Suprapubic skin (tissue), 4 donors: ENCODE results near the gene UTP18. TPM values are rescaled to one million over a fixed set of nuclear protein-coding genes. Genes with fewer than 3 reads are reported as not detected.
"Not testable (repeated sequence)": the region's sequence is repeated elsewhere in the genome, so short reads cannot be mapped to it uniquely, and the experiment has no call there.

Experiments
- DNase-seq, 2 donors: peaks; one replicate each; pipeline ENCODE4 v3.0.0-alpha.2; 2019; ENCODE audit warnings: low spot score in 2 of 2
- H3K27ac ChIP-seq: fragments of 200-600 bp; sonication (generic); one replicate; pipeline ENCODE4 v1.5.1; 2019
- H3K27me3 ChIP-seq: fragments of 200-600 bp; sonication (generic); one replicate; pipeline ENCODE4 v1.5.1; 2019
- H3K36me3 ChIP-seq: fragments of 200-600 bp; sonication (generic); one replicate; pipeline ENCODE4 v1.5.1; 2019
- H3K4me1 ChIP-seq: fragments of 200-600 bp; sonication (generic); one replicate; pipeline ENCODE4 v1.5.1; 2019
- H3K4me3 ChIP-seq: fragments of 200-600 bp; sonication (generic); one replicate; pipeline ENCODE4 v1.5.1; 2019; ENCODE audit warnings: mild to moderate bottlenecking
- H3K9me3 ChIP-seq: fragments of 200-600 bp; sonication (generic); one replicate; pipeline ENCODE4 v1.5.1; 2019
- CTCF ChIP-seq, 2 donors: fragments of 200-600 bp in 1 of 2; fragments of 450-650 bp in 1 of 2; sonication (generic) in 1 of 2; IDR thresholded peaks; one replicate each; pipeline ENCODE4 v1.5.1; 2016 to 2019; ENCODE audit warnings: antibody characterized with exemption in 2 of 2, mild to moderate bottlenecking in 1 of 2, moderate library complexity in 1 of 2
- EP300 ChIP-seq: sonication (generic); formaldehyde crosslinking; IDR thresholded peaks from one replicate; pipeline ENCODE4 v1.6.1; 2017; ENCODE audit warnings: antibody characterized with exemption
- POLR2A ChIP-seq, 2 donors: fragments of 450-650 bp; IDR thresholded peaks; one replicate each; pipeline ENCODE4 v1.6.1; 2017; ENCODE audit warnings: antibody characterized with exemption in 2 of 2, mild to moderate bottlenecking in 2 of 2, moderate library complexity in 2 of 2
- POLR2AphosphoS5 ChIP-seq, 3 donors: sonication (generic); formaldehyde crosslinking; IDR thresholded peaks; one replicate each; pipeline ENCODE4 v1.6.1; 2017; ENCODE audit warnings: antibody characterized with exemption in 3 of 3
- WGBS: methylation state at CpG from one replicate; pipeline ENCODE4 v1.1.5; 2018; 5-methylcytosine and 5-hydroxymethylcytosine counted together
- total RNA-seq, 4 donors: library from RNA; depleted of rRNA; stranded (reverse); fragments of >200 nt; gene quantifications; one replicate each; pipeline ENCODE4 v1.1.0, GENCODE V29; 2016

Gene UTP18
- 10 to 100 TPM; 26.5 to 49.6 (median 45.1) TPM for total RNA-seq

DNA sequence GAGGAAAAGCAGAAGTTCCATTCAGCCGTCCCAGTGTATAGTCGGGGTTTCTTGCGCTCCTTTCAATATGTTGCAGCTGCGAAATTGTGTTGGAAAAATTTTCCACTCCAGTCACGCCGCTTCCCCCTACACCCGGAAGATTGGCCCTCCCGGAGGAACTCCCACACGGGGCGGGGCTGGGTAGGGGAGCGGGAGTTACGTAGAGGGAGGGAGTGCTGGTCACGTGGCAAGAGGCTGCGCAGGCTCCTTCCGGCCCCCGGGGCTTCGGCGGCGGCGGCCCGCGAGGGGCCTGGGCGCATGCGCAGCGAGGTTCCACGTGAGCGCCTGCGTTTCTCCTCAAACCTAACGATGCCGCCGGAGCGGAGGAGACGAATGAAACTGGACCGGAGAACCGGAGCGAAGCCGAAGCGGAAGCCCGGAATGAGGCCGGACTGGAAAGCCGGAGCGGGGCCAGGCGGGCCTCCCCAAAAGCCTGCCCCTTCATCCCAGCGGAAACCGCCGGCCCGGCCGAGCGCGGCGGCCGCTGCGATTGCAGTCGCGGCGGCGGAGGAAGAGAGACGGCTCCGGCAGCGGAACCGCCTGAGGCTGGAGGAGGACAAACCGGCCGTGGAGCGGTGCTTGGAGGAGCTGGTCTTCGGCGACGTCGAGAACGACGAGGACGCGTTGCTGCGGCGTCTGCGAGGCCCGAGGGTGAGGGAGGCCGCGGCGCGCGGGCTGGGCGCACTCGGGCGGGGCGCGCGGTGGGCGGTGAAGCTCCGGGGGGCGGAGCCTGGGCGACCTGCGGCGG lies at the start of gene UTP18:
TSS of gene UTP18 (plus strand) at position 310 of the 787 bp plus-strand sequence. CDS start at position 349, 39 bp downstream.
- H3K4me1 ChIP-seq = peaks cover 60% of the 10 kb centered on the region
- H3K9me3 ChIP-seq = no peaks in the 10 kb centered on the region
- peak; percentile 98 for DNase-seq
- TF ChIP-seq CTCF (IDR thresholded peaks at IDR 0.05) = no peak
- TF ChIP-seq POLR2AphosphoS5 (IDR thresholded peaks at IDR 0.05) = peak in 2 of 3 donors; percentile 62 to 93
- TF ChIP-seq POLR2A (IDR thresholded peaks at IDR 0.05) = peak; percentile 36 to 53
- no peak for TF ChIP-seq EP300
- peaks cover 8% of the 10 kb centered on the region for H3K36me3 ChIP-seq
- H3K27ac ChIP-seq = peak within 1 kb of the TSS; percentile 99
- peak within 1 kb of the TSS; percentile 72 for H3K4me3 ChIP-seq
- no peaks in the 10 kb centered on the region for H3K27me3 ChIP-seq
- under 1% methylated on average over 58 of the region's 93 CpGs for WGBS

GRCh38 chr17:51214920-51215319 lies 45.4 kb upstream of the UTP18 start:
- H3K27ac ChIP-seq = no peak overlapping the region
- H3K27me3 ChIP-seq = no peaks in the 10 kb centered on the region
- no peaks in the 10 kb centered on the region for H3K9me3 ChIP-seq
- H3K4me3 ChIP-seq = no peak overlapping the region
- DNase-seq = no peak
- H3K4me1 ChIP-seq = no peaks in the 10 kb centered on the region
- no peak for TF ChIP-seq EP300
- no peak for TF ChIP-seq CTCF (IDR thresholded peaks at IDR 0.05)
- no peak for TF ChIP-seq POLR2A (IDR thresholded peaks at IDR 0.05)
- no peak for TF ChIP-seq POLR2AphosphoS5 (IDR thresholded peaks at IDR 0.05)
- H3K36me3 ChIP-seq = peaks cover 81% of the 10 kb centered on the region
- 94% methylated on average over 1 of the region's 1 CpG for WGBS

- Histone ChIP-seq H3K9me3 (no peaks in the 10 kb centered on the region), H3K27ac (no peak overlapping the region), H3K4me3 (no peak overlapping the region), H3K4me1 (no peaks in the 10 kb centered on the region), H3K36me3 (peaks cover 75% of the 10 kb centered on the region), H3K27me3 (no peaks in the 10 kb centered on the region)
- DNase-seq = no peak
- TF ChIP-seq CTCF (IDR thresholded peaks at IDR 0.05) = no peak
- no peak for TF ChIP-seq POLR2A (IDR thresholded peaks at IDR 0.05)
- no peak for TF ChIP-seq POLR2AphosphoS5 (IDR thresholded peaks at IDR 0.05)
- TF ChIP-seq EP300 = no peak
- WGBS = 100% methylated on average over 1 of the region's 1 CpG
Observed at GRCh38 chr17:51217946-51218345, 42.4 kb upstream of the UTP18 start.

DNA sequence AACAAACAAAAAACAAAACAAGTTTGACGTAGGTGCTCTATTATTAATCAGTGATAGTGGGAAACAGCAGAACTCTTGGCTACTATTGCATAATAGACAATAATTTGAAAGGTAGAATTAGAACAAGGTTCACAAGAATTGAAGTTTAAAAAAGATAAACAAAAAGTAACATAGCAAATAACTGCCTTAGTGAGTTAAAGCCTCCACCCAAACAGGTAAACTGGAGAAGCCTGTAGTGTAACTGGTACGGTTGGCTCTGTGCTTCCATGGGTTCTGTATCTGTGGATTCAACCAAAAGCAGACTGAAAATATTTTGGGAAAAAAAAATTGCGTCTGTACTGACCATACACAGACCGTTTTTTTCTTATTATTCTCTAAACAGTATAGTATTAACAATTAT lies 39.0 kb upstream of the UTP18 start:
- DNase-seq = no peak
- no peak overlapping the region for H3K4me3 ChIP-seq
- no peaks in the 10 kb centered on the region for H3K9me3 ChIP-seq
- 86% methylated on average over 4 of the region's 4 CpGs for WGBS
- no peak overlapping the region for H3K27ac ChIP-seq
- H3K4me1 ChIP-seq = peaks cover 26% of the 10 kb centered on the region
- TF ChIP-seq CTCF (IDR thresholded peaks at IDR 0.05) (no peak), POLR2A (IDR thresholded peaks at IDR 0.05) (no peak), EP300 (no peak)
- peaks cover 58% of the 10 kb centered on the region for H3K36me3 ChIP-seq
- no peaks in the 10 kb centered on the region for H3K27me3 ChIP-seq

DNA sequence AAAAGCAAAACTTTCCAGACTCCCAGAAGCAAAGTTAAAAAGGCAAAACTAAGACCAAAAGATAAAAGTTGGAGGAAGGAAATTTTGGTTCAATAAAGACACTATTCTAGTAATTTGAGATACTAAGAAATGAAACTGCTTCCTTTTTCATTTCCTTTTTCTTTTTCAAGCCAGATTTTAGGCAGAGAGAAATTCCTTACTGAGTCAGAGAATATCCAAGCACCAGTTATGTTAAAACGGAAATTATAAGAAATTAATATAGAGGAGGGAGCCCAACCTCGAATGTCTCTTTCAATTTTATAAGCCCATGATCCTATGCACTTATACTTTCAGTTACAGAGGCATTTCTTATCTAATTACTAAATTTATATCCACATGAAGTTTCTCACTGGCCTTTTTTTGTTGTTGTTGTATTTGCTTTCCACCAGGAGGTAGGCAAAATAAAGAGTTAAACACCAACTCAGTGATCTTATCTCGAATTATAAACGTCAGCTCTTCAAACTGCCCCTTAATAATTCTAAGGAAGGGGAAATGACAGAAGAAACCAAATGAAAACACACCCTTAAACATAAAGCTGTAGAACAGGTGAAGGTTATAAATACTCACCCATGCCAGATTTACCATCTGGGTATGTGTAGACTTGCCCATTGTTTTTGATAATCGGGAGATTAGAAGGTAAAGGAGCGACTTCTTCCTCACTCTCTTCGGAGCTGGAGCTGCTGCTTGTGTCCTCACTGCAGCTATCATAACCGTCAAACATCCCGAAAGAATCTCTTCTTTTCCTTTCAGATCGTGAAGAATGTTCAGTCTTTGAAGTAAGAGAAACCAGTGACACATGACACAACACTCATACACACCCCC lies 35.7 kb upstream of the UTP18 start:
- WGBS = 23% methylated on average over 10 of the region's 10 CpGs
- no peak for DNase-seq
- peaks cover 35% of the 10 kb centered on the region for H3K4me1 ChIP-seq
- no peaks in the 10 kb centered on the region for H3K9me3 ChIP-seq
- no peaks in the 10 kb centered on the region for H3K27me3 ChIP-seq
- H3K27ac ChIP-seq = peak overlapping the region; percentile 10
- no peak overlapping the region for H3K4me3 ChIP-seq
- H3K36me3 ChIP-seq = peaks cover 30% of the 10 kb centered on the region
- TF ChIP-seq CTCF (IDR thresholded peaks at IDR 0.05) = no peak
- TF ChIP-seq POLR2AphosphoS5 (IDR thresholded peaks at IDR 0.05) = no peak
- TF ChIP-seq POLR2A (IDR thresholded peaks at IDR 0.05) = no peak
- TF ChIP-seq EP300 = no peak

DNA sequence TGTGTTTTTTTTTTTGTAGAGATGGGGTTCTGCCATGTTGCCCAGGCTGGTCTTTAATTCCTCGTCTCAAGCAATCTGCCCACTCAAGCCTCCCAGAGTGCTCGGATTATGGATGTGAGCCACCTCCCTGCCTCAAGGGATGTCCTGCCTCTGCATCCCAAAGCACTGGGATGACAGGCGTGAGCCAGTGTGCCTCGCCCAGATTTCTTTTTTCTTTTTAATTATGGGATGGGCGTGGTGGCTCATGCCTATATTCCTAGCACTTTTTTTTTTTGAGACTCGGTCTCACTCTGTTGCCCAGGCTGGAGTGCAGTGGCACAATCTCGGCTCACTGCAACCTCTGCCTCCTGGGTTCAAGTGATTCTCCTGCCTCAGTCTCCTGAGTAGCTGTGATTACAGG lies 34.8 kb upstream of the UTP18 start:
- Histone ChIP-seq H3K4me1 (peaks cover 35% of the 10 kb centered on the region), H3K36me3 (peaks cover 21% of the 10 kb centered on the region), H3K27ac (peak overlapping the region; percentile 10)
- not testable (repeated sequence) for H3K9me3 ChIP-seq, H3K27me3 ChIP-seq, H3K4me3 ChIP-seq, DNase-seq
- 53% methylated on average over 7 of the region's 7 CpGs for WGBS
